Measurements from ENCODE around the gene SLC9A9. TPM values are rescaled to one million over a fixed set of nuclear protein-coding genes. Genes with fewer than 3 reads are reported as not detected.

The SLC9A9 gene
- polyA plus RNA-seq, 2 donors, result 8.3 to 11.9 TPM

- no peaks in the 10 kb centered on the region for H3K36me3 ChIP-seq (ENCODE audit: control insufficient read depth in 2 of 2, insufficient read depth in 2 of 2, low read length in 1 of 2)
- no peak overlapping the region for H3K4me3 ChIP-seq (ENCODE audit: low read depth in 1 of 2, low read length in 2 of 2)
- H3K27me3 ChIP-seq (ENCODE audit: control insufficient read depth in 1 of 2, insufficient read depth in 2 of 2, low read length in 2 of 2), result no peaks in the 10 kb centered on the region
- no peak overlapping the region for H3K27ac ChIP-seq (ENCODE audit: low read depth in 2 of 2, low read length in 1 of 2)
- no peaks in the 10 kb centered on the region for H3K9me3 ChIP-seq (ENCODE audit: control insufficient read depth in 2 of 2, insufficient read depth in 1 of 2, low read depth in 1 of 2, low read length in 1 of 2)
- H3K4me1 ChIP-seq (ENCODE audit: control insufficient read depth in 2 of 2, insufficient read depth in 2 of 2, low read length in 1 of 2), result no peaks in the 10 kb centered on the region
These were observed 591.9 kb downstream of the SLC9A9 start for GRCh38 chr3:143256416-143256815.

DNA sequence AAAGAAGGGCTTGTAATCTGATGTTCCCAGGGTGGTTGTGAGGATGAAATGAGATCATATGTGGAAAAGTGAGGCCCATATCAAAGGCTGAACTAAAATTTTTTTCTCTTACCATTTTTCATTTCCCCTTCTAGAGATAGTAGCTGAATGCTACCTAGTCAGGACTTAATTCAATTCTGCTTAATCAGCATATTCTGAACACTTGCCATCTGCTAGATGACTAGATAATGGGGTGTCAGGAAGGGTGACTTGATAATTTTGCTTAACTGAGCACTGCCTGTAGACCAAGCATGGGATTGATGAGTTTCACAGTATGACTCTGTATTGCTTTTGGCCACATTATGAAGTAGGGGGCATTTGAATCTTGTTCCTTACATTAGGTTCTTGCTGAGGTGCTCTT is 592.5 kb downstream of the SLC9A9 start:
- H3K27ac ChIP-seq (ENCODE audit: low read depth in 2 of 2, low read length in 1 of 2), result no peak overlapping the region
- no peaks in the 10 kb centered on the region for H3K9me3 ChIP-seq (ENCODE audit: control insufficient read depth in 2 of 2, insufficient read depth in 1 of 2, low read depth in 1 of 2, low read length in 1 of 2)
- no peak overlapping the region for H3K4me3 ChIP-seq (ENCODE audit: low read depth in 1 of 2, low read length in 2 of 2)
- no peaks in the 10 kb centered on the region for H3K36me3 ChIP-seq (ENCODE audit: control insufficient read depth in 2 of 2, insufficient read depth in 2 of 2, low read length in 1 of 2)
- no peaks in the 10 kb centered on the region for H3K27me3 ChIP-seq (ENCODE audit: control insufficient read depth in 1 of 2, insufficient read depth in 2 of 2, low read length in 2 of 2)
- H3K4me1 ChIP-seq (ENCODE audit: control insufficient read depth in 2 of 2, insufficient read depth in 2 of 2, low read length in 1 of 2), result no peaks in the 10 kb centered on the region

DNA sequence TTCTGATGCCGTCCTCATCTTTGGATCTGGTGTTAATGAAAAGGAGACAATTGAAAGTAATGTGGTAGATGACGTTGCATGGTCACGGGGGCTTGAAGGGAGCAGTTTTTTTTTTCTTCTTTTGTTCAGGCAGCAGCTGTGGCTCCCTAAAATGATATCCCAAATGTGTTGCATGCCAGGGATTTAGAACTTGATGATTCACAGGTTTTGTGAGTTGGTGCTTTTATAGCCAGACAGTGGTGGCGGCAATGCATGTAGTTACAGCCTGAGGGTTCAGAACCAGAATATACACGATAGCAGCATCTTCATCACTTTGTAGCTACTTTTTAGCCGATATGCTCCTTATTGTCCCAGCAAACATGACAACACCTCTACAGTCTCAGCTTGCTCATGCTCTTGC is 595.3 kb downstream of the SLC9A9 start:
- Histone ChIP-seq H3K4me1 (ENCODE audit: control insufficient read depth in 2 of 2, insufficient read depth in 2 of 2, low read length in 1 of 2) (no peaks in the 10 kb centered on the region), H3K36me3 (ENCODE audit: control insufficient read depth in 2 of 2, insufficient read depth in 2 of 2, low read length in 1 of 2) (no peaks in the 10 kb centered on the region), H3K4me3 (ENCODE audit: low read depth in 1 of 2, low read length in 2 of 2) (no peak overlapping the region), H3K9me3 (ENCODE audit: control insufficient read depth in 2 of 2, insufficient read depth in 1 of 2, low read depth in 1 of 2, low read length in 1 of 2) (no peaks in the 10 kb centered on the region), H3K27me3 (ENCODE audit: control insufficient read depth in 1 of 2, insufficient read depth in 2 of 2, low read length in 2 of 2) (no peaks in the 10 kb centered on the region), H3K27ac (ENCODE audit: low read depth in 2 of 2, low read length in 1 of 2) (no peak overlapping the region)
- WGBS, 2 donors, result 56 to 73% methylated on average over 6 of the region's 6 CpGs

DNA sequence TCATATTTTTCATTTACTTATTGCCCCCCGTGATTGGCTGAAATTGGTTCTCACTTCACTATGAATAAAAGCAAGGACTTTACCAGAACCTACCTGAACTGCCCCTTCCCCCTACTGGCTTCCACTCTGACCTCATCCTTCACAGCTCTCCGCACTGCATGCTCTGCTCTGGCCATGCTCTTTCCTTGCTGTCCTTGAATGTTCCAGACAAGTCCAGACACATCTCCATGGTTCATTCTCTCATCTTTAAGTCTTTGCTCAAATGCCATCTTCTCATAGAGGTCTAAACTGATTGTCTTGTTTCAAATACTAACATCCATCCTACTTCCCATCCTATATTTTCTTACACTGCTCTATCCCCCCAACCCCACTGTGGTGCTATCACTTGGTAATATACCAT is 599.3 kb downstream of the SLC9A9 start:
- 90 to 94% methylated on average over 2 of the region's 2 CpGs for WGBS, 2 donors

GRCh38 chr3:143247073-143247472 is 601.2 kb downstream of the SLC9A9 start:
- 72 to 78% methylated on average over 3 of the region's 3 CpGs for WGBS, 2 donors
- Histone ChIP-seq H3K27me3 (ENCODE audit: control insufficient read depth in 1 of 2, insufficient read depth in 2 of 2, low read length in 2 of 2) (no peaks in the 10 kb centered on the region), H3K4me3 (ENCODE audit: low read depth in 1 of 2, low read length in 2 of 2) (no peak overlapping the region), H3K9me3 (ENCODE audit: control insufficient read depth in 2 of 2, insufficient read depth in 1 of 2, low read depth in 1 of 2, low read length in 1 of 2) (no peaks in the 10 kb centered on the region), H3K36me3 (ENCODE audit: control insufficient read depth in 2 of 2, insufficient read depth in 2 of 2, low read length in 1 of 2) (no peaks in the 10 kb centered on the region), H3K27ac (ENCODE audit: low read depth in 2 of 2, low read length in 1 of 2) (no peak overlapping the region), H3K4me1 (ENCODE audit: control insufficient read depth in 2 of 2, insufficient read depth in 2 of 2, low read length in 1 of 2) (no peaks in the 10 kb centered on the region)

More for the DNA sequence above, 599.3 kb downstream of the SLC9A9 start:
- Histone ChIP-seq H3K9me3 (ENCODE audit: control insufficient read depth in 2 of 2, insufficient read depth in 1 of 2, low read depth in 1 of 2, low read length in 1 of 2) (no peaks in the 10 kb centered on the region), H3K27ac (ENCODE audit: low read depth in 2 of 2, low read length in 1 of 2) (no peak overlapping the region), H3K4me3 (ENCODE audit: low read depth in 1 of 2, low read length in 2 of 2) (no peak overlapping the region), H3K27me3 (ENCODE audit: control insufficient read depth in 1 of 2, insufficient read depth in 2 of 2, low read length in 2 of 2) (no peaks in the 10 kb centered on the region), H3K36me3 (ENCODE audit: control insufficient read depth in 2 of 2, insufficient read depth in 2 of 2, low read length in 1 of 2) (no peaks in the 10 kb centered on the region), H3K4me1 (ENCODE audit: control insufficient read depth in 2 of 2, insufficient read depth in 2 of 2, low read length in 1 of 2) (no peaks in the 10 kb centered on the region)

DNA sequence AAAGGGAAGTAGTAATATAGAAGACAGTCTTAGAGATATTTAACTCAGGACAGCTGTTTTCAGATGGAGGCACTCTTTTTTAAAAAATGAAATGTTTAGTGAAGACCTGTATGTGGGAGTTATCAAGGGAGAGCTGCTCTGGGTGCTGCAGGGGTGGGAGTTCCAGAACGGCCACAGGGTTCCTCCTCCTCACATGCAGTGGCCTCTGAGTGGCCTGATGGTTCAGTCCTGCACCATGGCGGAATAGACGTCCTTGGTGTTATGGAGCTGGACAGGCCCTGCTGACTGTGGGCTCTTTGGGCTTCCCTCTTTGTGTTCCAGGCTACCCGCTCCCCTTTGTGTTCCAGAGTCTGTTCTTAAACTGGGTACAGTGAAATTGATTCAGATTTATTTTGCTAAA is 602.6 kb downstream of the SLC9A9 start:
- 91 to 94% methylated on average over 4 of the region's 4 CpGs for WGBS, 2 donors
- no peaks in the 10 kb centered on the region for H3K27me3 ChIP-seq (ENCODE audit: control insufficient read depth in 1 of 2, insufficient read depth in 2 of 2, low read length in 2 of 2)
- no peaks in the 10 kb centered on the region for H3K4me1 ChIP-seq (ENCODE audit: control insufficient read depth in 2 of 2, insufficient read depth in 2 of 2, low read length in 1 of 2)
- H3K36me3 ChIP-seq (ENCODE audit: control insufficient read depth in 2 of 2, insufficient read depth in 2 of 2, low read length in 1 of 2), result no peaks in the 10 kb centered on the region
- H3K27ac ChIP-seq (ENCODE audit: low read depth in 2 of 2, low read length in 1 of 2), result no peak overlapping the region
- no peaks in the 10 kb centered on the region for H3K9me3 ChIP-seq (ENCODE audit: control insufficient read depth in 2 of 2, insufficient read depth in 1 of 2, low read depth in 1 of 2, low read length in 1 of 2)
- no peak overlapping the region for H3K4me3 ChIP-seq (ENCODE audit: low read depth in 1 of 2, low read length in 2 of 2)

GRCh38 chr3:143244516-143245063 is 603.7 kb downstream of the SLC9A9 start:
- no peak overlapping the region for H3K27ac ChIP-seq (ENCODE audit: low read depth in 2 of 2, low read length in 1 of 2)
- no peaks in the 10 kb centered on the region for H3K27me3 ChIP-seq (ENCODE audit: control insufficient read depth in 1 of 2, insufficient read depth in 2 of 2, low read length in 2 of 2)
- H3K4me3 ChIP-seq (ENCODE audit: low read depth in 1 of 2, low read length in 2 of 2), result no peak overlapping the region
- 82 to 83% methylated on average over 9 of the region's 9 CpGs for WGBS, 2 donors
- no peaks in the 10 kb centered on the region for H3K36me3 ChIP-seq (ENCODE audit: control insufficient read depth in 2 of 2, insufficient read depth in 2 of 2, low read length in 1 of 2)
- no peaks in the 10 kb centered on the region for H3K4me1 ChIP-seq (ENCODE audit: control insufficient read depth in 2 of 2, insufficient read depth in 2 of 2, low read length in 1 of 2)
- H3K9me3 ChIP-seq (ENCODE audit: control insufficient read depth in 2 of 2, insufficient read depth in 1 of 2, low read depth in 1 of 2, low read length in 1 of 2), result no peaks in the 10 kb centered on the region

DNA sequence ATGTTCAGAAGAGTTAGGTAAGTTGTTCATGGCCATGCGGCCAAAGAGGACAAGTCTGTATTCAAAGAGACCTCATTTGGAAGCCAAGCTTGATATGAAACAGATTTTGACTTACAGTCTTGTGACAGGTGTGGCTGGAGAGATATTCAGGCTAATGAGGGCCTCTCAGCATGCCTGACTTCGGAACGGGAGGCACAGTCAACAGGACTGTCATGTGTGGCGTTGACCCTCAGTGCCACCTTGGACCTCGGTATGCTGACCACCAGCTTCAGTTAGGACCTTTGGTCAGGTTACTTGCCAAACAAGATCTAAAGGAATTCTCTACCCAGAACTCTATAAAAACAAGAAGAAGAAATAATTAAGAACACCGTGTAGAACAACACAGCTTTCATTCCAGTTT is 604.6 kb downstream of the SLC9A9 start:
- Histone ChIP-seq H3K9me3 (ENCODE audit: control insufficient read depth in 2 of 2, insufficient read depth in 1 of 2, low read depth in 1 of 2, low read length in 1 of 2) (no peaks in the 10 kb centered on the region), H3K27ac (ENCODE audit: low read depth in 2 of 2, low read length in 1 of 2) (no peak overlapping the region), H3K4me1 (ENCODE audit: control insufficient read depth in 2 of 2, insufficient read depth in 2 of 2, low read length in 1 of 2) (no peaks in the 10 kb centered on the region), H3K36me3 (ENCODE audit: control insufficient read depth in 2 of 2, insufficient read depth in 2 of 2, low read length in 1 of 2) (no peaks in the 10 kb centered on the region), H3K27me3 (ENCODE audit: control insufficient read depth in 1 of 2, insufficient read depth in 2 of 2, low read length in 2 of 2) (no peaks in the 10 kb centered on the region), H3K4me3 (ENCODE audit: low read depth in 1 of 2, low read length in 2 of 2) (no peak overlapping the region)
- WGBS, 2 donors, result 91 to 96% methylated on average over 6 of the region's 6 CpGs

- H3K27me3 ChIP-seq (ENCODE audit: control insufficient read depth in 1 of 2, insufficient read depth in 2 of 2, low read length in 2 of 2), result no peaks in the 10 kb centered on the region
- H3K27ac ChIP-seq (ENCODE audit: low read depth in 2 of 2, low read length in 1 of 2), result no peak overlapping the region
- H3K9me3 ChIP-seq (ENCODE audit: control insufficient read depth in 2 of 2, insufficient read depth in 1 of 2, low read depth in 1 of 2, low read length in 1 of 2), result no peaks in the 10 kb centered on the region
- H3K4me3 ChIP-seq (ENCODE audit: low read depth in 1 of 2, low read length in 2 of 2), result no peak overlapping the region
- 73 to 85% methylated on average over 4 of the region's 4 CpGs for WGBS, 2 donors
- H3K36me3 ChIP-seq (ENCODE audit: control insufficient read depth in 2 of 2, insufficient read depth in 2 of 2, low read length in 1 of 2), result no peaks in the 10 kb centered on the region
- H3K4me1 ChIP-seq (ENCODE audit: control insufficient read depth in 2 of 2, insufficient read depth in 2 of 2, low read length in 1 of 2), result no peaks in the 10 kb centered on the region
These were observed 605.6 kb downstream of the SLC9A9 start for GRCh38 chr3:143242691-143243090.

GRCh38 chr3:143242101-143242500 is 606.2 kb downstream of the SLC9A9 start:
- Histone ChIP-seq H3K27ac (ENCODE audit: low read depth in 2 of 2, low read length in 1 of 2) (no peak overlapping the region), H3K36me3 (ENCODE audit: control insufficient read depth in 2 of 2, insufficient read depth in 2 of 2, low read length in 1 of 2) (no peaks in the 10 kb centered on the region), H3K4me1 (ENCODE audit: control insufficient read depth in 2 of 2, insufficient read depth in 2 of 2, low read length in 1 of 2) (no peaks in the 10 kb centered on the region), H3K27me3 (ENCODE audit: control insufficient read depth in 1 of 2, insufficient read depth in 2 of 2, low read length in 2 of 2) (no peaks in the 10 kb centered on the region), H3K9me3 (ENCODE audit: control insufficient read depth in 2 of 2, insufficient read depth in 1 of 2, low read depth in 1 of 2, low read length in 1 of 2) (no peaks in the 10 kb centered on the region), H3K4me3 (ENCODE audit: low read depth in 1 of 2, low read length in 2 of 2) (no peak overlapping the region)
- 63 to 79% methylated on average over 3 of the region's 3 CpGs for WGBS, 2 donors
